Esophagus squamous epithelium (tissue), 4 donors: Measurements from ENCODE around the gene AUTS2.

Experiments
- POLR2A ChIP-seq, 4 donors: fragments of 450-650 bp; IDR thresholded peaks; one replicate each; pipeline ENCODE4 v1.6.1; 2017; ENCODE audit warnings: antibody characterized with exemption in 4 of 4, mild to moderate bottlenecking in 4 of 4, moderate library complexity in 3 of 4
- TF ChIP-seq, protein P1 (sequence below), 6 experiments: fragments of 450-650 bp in 4 of 6; fragments of 200-600 bp in 2 of 6; sonication (generic) in 2 of 6; IDR thresholded peaks; one replicate each; pipeline ENCODE4 v1.5.1; 2016 to 2019; ENCODE audit warnings: antibody characterized with exemption in 6 of 6, mild to moderate bottlenecking in 4 of 6, moderate library complexity in 4 of 6

- TF ChIP-seq, protein P1, sequence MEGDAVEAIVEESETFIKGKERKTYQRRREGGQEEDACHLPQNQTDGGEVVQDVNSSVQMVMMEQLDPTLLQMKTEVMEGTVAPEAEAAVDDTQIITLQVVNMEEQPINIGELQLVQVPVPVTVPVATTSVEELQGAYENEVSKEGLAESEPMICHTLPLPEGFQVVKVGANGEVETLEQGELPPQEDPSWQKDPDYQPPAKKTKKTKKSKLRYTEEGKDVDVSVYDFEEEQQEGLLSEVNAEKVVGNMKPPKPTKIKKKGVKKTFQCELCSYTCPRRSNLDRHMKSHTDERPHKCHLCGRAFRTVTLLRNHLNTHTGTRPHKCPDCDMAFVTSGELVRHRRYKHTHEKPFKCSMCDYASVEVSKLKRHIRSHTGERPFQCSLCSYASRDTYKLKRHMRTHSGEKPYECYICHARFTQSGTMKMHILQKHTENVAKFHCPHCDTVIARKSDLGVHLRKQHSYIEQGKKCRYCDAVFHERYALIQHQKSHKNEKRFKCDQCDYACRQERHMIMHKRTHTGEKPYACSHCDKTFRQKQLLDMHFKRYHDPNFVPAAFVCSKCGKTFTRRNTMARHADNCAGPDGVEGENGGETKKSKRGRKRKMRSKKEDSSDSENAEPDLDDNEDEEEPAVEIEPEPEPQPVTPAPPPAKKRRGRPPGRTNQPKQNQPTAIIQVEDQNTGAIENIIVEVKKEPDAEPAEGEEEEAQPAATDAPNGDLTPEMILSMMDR (IDR thresholded peaks at IDR 0.05): no peak
- no peak for TF ChIP-seq POLR2A (IDR thresholded peaks at IDR 0.05)
Observed at GRCh38 chr7:70703785-70704184, 1105.5 kb downstream of the AUTS2 start.
